ENCODE measurements around the gene ATG7. TPM values are rescaled to one million over a fixed set of nuclear protein-coding genes. Genes with fewer than 3 reads are reported as not detected.

ATG7 gene
- total RNA-seq = 55.0 TPM

GRCh38 chr3:11271986-11272904 lies at the start of gene ATG7:
ATG7 (plus strand) TSS chr3:11272397; CDS start chr3:11298696, 26,299 bp downstream.
- H3K36me3 ChIP-seq = no peaks in the 10 kb centered on the region
- H3K27ac ChIP-seq = peak within 1 kb of the TSS; percentile 71
- no peaks in the 10 kb centered on the region for H3K9me3 ChIP-seq
- H3K4me3 ChIP-seq = peak within 1 kb of the TSS; percentile 73 to 96
- intact Hi-C loops (cut with DNase I) = no loop called here
- peak in 1 of 3 experiments; percentile 28 for TF ChIP-seq CTCF (IDR thresholded peaks at IDR 0.05)
- TF ChIP-seq POLR2AphosphoS5 (IDR thresholded peaks at IDR 0.05; ENCODE audit: insufficient read depth in 1 of 2, low read depth in 1 of 2) = peak; percentile 93 to 97
- TF ChIP-seq POLR2A (IDR thresholded peaks at IDR 0.05) = peak in 1 of 2 donors; percentile 73
- H3K4me1 ChIP-seq = peaks cover 21% of the 10 kb centered on the region
- peak; percentile 96 to 97 for DNase-seq (ENCODE audit: extremely low spot score in 2 of 2)
- no peaks in the 10 kb centered on the region for H3K27me3 ChIP-seq

- H3K4me3 ChIP-seq = no peak overlapping the region
- no peak for TF ChIP-seq POLR2A (IDR thresholded peaks at IDR 0.05)
- no peak for DNase-seq (ENCODE audit: extremely low spot score in 2 of 2)
- intact Hi-C loops (cut with DNase I) = no loop called here
- H3K27me3 ChIP-seq = no peaks in the 10 kb centered on the region
- H3K27ac ChIP-seq = no peak overlapping the region
- no peaks in the 10 kb centered on the region for H3K36me3 ChIP-seq
- H3K4me1 ChIP-seq = peaks cover 17% of the 10 kb centered on the region
- H3K9me3 ChIP-seq = no peaks in the 10 kb centered on the region
Measured at GRCh38 chr3:11224010-11224409, 48.2 kb upstream of the ATG7 start.

GRCh38 chr3:11224870-11225229 lies 47.3 kb upstream of the ATG7 start:
- no peaks in the 10 kb centered on the region for H3K27me3 ChIP-seq
- no peaks in the 10 kb centered on the region for H3K9me3 ChIP-seq
- peaks cover 17% of the 10 kb centered on the region for H3K4me1 ChIP-seq
- no peaks in the 10 kb centered on the region for H3K36me3 ChIP-seq
- no peak for DNase-seq (ENCODE audit: extremely low spot score in 2 of 2)
- no peak for TF ChIP-seq POLR2AphosphoS5 (IDR thresholded peaks at IDR 0.05; ENCODE audit: insufficient read depth in 1 of 2, low read depth in 1 of 2)
- TF ChIP-seq CTCF (IDR thresholded peaks at IDR 0.05) = no peak
- no peak for TF ChIP-seq POLR2A (IDR thresholded peaks at IDR 0.05)
- peak overlapping the region; percentile 78 for H3K27ac ChIP-seq
- H3K4me3 ChIP-seq = peak overlapping the region in 1 of 2 donors; percentile 18
- intact Hi-C loops (cut with DNase I) = no loop called here

GRCh38 chr3:11226042-11226370 lies 46.2 kb upstream of the ATG7 start:
- no peak overlapping the region for H3K4me3 ChIP-seq
- no peaks in the 10 kb centered on the region for H3K36me3 ChIP-seq
- no peaks in the 10 kb centered on the region for H3K9me3 ChIP-seq
- H3K27ac ChIP-seq = peak overlapping the region; percentile 78
- no peaks in the 10 kb centered on the region for H3K27me3 ChIP-seq
- no peak for DNase-seq (ENCODE audit: extremely low spot score in 2 of 2)
- peaks cover 17% of the 10 kb centered on the region for H3K4me1 ChIP-seq
- intact Hi-C loops (cut with DNase I) = no loop called here
- TF ChIP-seq POLR2A (IDR thresholded peaks at IDR 0.05) (no peak), POLR2AphosphoS5 (IDR thresholded peaks at IDR 0.05; ENCODE audit: insufficient read depth in 1 of 2, low read depth in 1 of 2) (no peak), CTCF (IDR thresholded peaks at IDR 0.05) (no peak)

- H3K36me3 ChIP-seq = no peaks in the 10 kb centered on the region
- intact Hi-C loops (cut with DNase I) = no loop called here
- TF ChIP-seq POLR2A (IDR thresholded peaks at IDR 0.05) (no peak), CTCF (IDR thresholded peaks at IDR 0.05) (no peak), POLR2AphosphoS5 (IDR thresholded peaks at IDR 0.05; ENCODE audit: insufficient read depth in 1 of 2, low read depth in 1 of 2) (no peak)
- H3K27ac ChIP-seq = no peak overlapping the region
- no peak overlapping the region for H3K4me3 ChIP-seq
- DNase-seq (ENCODE audit: extremely low spot score in 2 of 2) = no peak
- H3K4me1 ChIP-seq = peaks cover 17% of the 10 kb centered on the region
- H3K9me3 ChIP-seq = no peaks in the 10 kb centered on the region
- no peaks in the 10 kb centered on the region for H3K27me3 ChIP-seq
Measured at GRCh38 chr3:11228041-11228440, 44.2 kb upstream of the ATG7 start.

Data from vagina (tissue), 2 donors.